ENCODE data around the gene ACOXL.

The ACOXL gene

GRCh38 chr2:110770959-110771431 is 38.6 kb downstream of the ACOXL start:
- DNase-seq (ENCODE audit: low read depth, low spot score), result peak; percentile 12
- in situ Hi-C loops (cut with HindIII; ENCODE audit: low sequenced_read_pairs), result no loop called here
- TF ChIP-seq CTCF (IDR thresholded peaks at IDR 0.05; ENCODE audit: low read depth, low read length), result no peak
- H3K4me3 ChIP-seq (ENCODE audit: low read depth, low read length), result no peak overlapping the region

- TF ChIP-seq CTCF (IDR thresholded peaks at IDR 0.05; ENCODE audit: low read depth, low read length), result no peak
- no peak for DNase-seq (ENCODE audit: low read depth, low spot score)
- in situ Hi-C loops (cut with HindIII; ENCODE audit: low sequenced_read_pairs), result no loop called here
- no peak overlapping the region for H3K4me3 ChIP-seq (ENCODE audit: low read depth, low read length)
These were observed 39.4 kb downstream of the ACOXL start for GRCh38 chr2:110771547-110772382.

GRCh38 chr2:110772383-110772755 is 40.0 kb downstream of the ACOXL start:
- no peak for TF ChIP-seq CTCF (IDR thresholded peaks at IDR 0.05; ENCODE audit: low read depth, low read length)
- DNase-seq (ENCODE audit: low read depth, low spot score), result no peak
- no peak overlapping the region for H3K4me3 ChIP-seq (ENCODE audit: low read depth, low read length)
- in situ Hi-C loops (cut with HindIII; ENCODE audit: low sequenced_read_pairs), result no loop called here

- in situ Hi-C loops (cut with HindIII; ENCODE audit: low sequenced_read_pairs), result no loop called here
- no peak overlapping the region for H3K4me3 ChIP-seq (ENCODE audit: low read depth, low read length)
- no peak for TF ChIP-seq CTCF (IDR thresholded peaks at IDR 0.05; ENCODE audit: low read depth, low read length)
- DNase-seq (ENCODE audit: low read depth, low spot score), result no peak
These were observed 41.1 kb downstream of the ACOXL start for GRCh38 chr2:110773401-110773921.

GRCh38 chr2:110774701-110775100 is 42.3 kb downstream of the ACOXL start:
- in situ Hi-C loops (cut with HindIII; ENCODE audit: low sequenced_read_pairs), result no loop called here
- TF ChIP-seq CTCF (IDR thresholded peaks at IDR 0.05; ENCODE audit: low read depth, low read length), result no peak
- H3K4me3 ChIP-seq (ENCODE audit: low read depth, low read length), result no peak overlapping the region
- no peak for DNase-seq (ENCODE audit: low read depth, low spot score)

- no peak for TF ChIP-seq CTCF (IDR thresholded peaks at IDR 0.05; ENCODE audit: low read depth, low read length)
- no peak overlapping the region for H3K4me3 ChIP-seq (ENCODE audit: low read depth, low read length)
- no peak for DNase-seq (ENCODE audit: low read depth, low spot score)
- in situ Hi-C loops (cut with HindIII; ENCODE audit: low sequenced_read_pairs), result no loop called here
These were observed 45.3 kb downstream of the ACOXL start for GRCh38 chr2:110777531-110778311.

Data from astrocyte of the spinal cord (primary cell).